Ramos (cell line): ENCODE measurements around the gene MTMR4.
"Not testable (repeated sequence)": the region's sequence is repeated elsewhere in the genome, so short reads cannot be mapped to it uniquely, and the experiment has no call there.

Source experiments
- in situ Hi-C: fragments of 300-500 bp; cut with MboI; formaldehyde crosslinking; loops from one replicate; pipeline ENCODE4 v1.14.3; 2022; ENCODE audit warnings: low sequenced_read_pairs; ENCODE audit not compliant: unreplicated experiment

Gene MTMR4

DNA sequence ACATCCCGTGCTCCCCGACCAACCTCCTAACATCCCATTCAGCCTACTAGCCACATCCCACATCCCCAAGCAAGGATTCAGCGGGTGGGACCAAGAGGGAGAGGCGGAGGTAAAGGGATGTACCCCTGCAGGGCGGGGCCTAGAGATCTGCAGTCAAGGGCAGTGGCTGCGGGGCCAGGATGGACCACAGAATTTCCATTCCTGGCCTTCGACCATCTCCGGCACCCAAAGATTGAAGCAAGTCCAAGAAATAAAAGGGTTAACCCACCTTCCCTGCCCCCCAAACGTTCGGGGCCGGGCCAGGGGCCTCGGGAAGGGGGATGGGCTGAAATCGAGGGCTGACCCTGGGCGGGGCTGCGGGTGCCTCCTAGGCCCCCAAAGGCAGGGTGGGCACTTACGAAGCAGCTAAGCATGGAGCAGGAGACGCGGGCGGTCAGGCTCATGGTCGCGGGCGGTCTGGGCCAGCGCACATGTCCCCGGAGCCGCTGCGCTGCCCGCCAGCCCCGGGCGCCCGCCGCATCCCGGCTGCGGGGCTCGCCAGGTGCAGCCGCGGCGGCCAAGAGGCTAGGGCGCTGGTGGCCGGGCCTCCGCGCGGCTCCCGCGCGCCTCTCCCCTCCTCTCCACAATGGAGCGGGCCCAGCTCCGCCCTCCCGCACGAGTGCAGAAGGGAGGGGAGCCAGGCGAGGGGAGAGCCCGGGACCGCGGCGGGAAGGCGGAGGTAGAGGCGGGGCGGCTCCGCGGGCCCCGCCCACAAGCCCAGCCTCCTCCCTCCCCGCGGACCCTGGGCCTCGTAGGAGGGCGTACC is at the start of gene MTMR4:
Gene MTMR4 (minus strand): TSS at position 674 of the 805 bp plus-strand sequence. CDS start 231 bp downstream, at position 443.
- in situ Hi-C loops, result no loop called here

- in situ Hi-C loops, result no loop called here
Measured at GRCh38 chr17:58560511-58560910, 46.1 kb upstream of the MTMR4 start.

GRCh38 chr17:58557981-58558380 is 43.5 kb upstream of the MTMR4 start:
- in situ Hi-C loops, result no loop called here

- in situ Hi-C loops, result no loop called here
Measured at GRCh38 chr17:58556833-58557250, 42.4 kb upstream of the MTMR4 start.

GRCh38 chr17:58555109-58555508 is 40.7 kb upstream of the MTMR4 start:
- in situ Hi-C loops, result not testable (repeated sequence)

- in situ Hi-C loops, result no loop called here
Measured at GRCh38 chr17:58541249-58541648, 26.8 kb upstream of the MTMR4 start.

GRCh38 chr17:58539698-58540097 is 25.3 kb upstream of the MTMR4 start:
- in situ Hi-C loops, result no loop called here

GRCh38 chr17:58538811-58539409 is 24.5 kb upstream of the MTMR4 start:
- in situ Hi-C loops, result no loop called here

DNA sequence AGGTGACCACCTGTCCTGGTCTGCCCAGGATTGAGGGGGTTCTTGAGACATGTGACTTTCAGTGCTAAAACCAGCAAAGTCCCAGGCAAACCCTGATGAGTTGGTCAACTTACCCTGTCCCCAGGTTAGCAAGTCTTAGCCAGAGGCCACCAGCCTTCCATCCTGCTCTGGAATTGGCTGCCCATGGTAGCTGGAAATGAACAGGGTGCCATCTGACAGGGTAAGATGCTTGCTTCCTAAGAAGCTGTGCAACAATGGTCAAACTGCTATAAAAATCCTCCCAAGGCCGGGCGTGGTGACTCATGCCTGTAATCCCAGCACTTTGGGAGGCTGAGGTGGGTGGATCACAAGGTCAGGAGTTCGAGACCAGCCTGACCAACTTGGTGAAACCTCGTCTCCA is 22.8 kb upstream of the MTMR4 start:
- in situ Hi-C loops, result no loop called here

GRCh38 chr17:58536542-58536941 is 22.1 kb upstream of the MTMR4 start:
- in situ Hi-C loops, result no loop called here

DNA sequence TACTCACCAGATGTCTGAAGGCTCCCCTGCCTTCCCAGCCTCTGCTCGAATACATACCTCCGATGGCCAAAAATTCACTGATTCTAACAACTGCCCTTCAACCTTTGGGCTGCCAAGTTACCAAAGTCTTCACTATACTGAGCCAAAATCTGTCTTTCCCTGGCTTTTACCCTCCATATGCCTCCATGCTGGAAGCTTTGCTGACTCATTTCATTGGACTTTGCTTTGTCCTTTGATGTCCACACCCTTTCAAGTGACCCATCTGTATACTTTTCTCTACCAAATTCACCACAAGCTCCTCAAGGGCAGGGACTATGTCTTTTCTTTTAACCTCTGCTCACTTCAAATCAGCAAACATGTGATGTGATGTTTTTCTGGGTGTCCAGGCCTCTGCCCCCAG is 21.0 kb upstream of the MTMR4 start:
- in situ Hi-C loops, result no loop called here

GRCh38 chr17:58534901-58535421 is 20.5 kb upstream of the MTMR4 start:
- in situ Hi-C loops, result no loop called here

DNA sequence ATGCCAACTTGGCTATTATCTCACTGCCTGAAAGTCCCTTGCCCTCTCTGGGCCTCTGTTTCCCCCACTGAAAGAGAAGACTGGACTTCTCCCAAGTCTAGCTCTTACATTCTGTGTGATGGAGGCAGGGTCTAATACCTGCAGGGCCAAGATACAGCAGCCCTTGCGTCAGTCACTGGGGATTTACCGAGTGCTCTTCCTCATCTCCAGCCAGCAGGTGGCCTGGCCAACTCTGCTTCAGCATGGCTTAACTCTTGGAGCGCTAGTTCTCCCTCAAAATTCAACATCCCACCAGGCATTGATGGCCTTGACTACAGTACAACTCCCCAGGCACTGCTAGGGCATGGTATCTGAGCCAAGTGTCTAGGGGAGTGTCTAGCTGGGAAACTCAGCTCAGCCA is 19.9 kb upstream of the MTMR4 start:
- in situ Hi-C loops, result no loop called here

GRCh38 chr17:58533616-58534188 is 19.3 kb upstream of the MTMR4 start:
- in situ Hi-C loops, result no loop called here

- in situ Hi-C loops, result no loop called here
Measured at GRCh38 chr17:58532555-58532951, 18.1 kb upstream of the MTMR4 start.

- in situ Hi-C loops, result no loop called here
Measured at GRCh38 chr17:58531661-58532554, 17.5 kb upstream of the MTMR4 start.

- in situ Hi-C loops, result no loop called here
Measured at GRCh38 chr17:58531122-58531521, 16.7 kb upstream of the MTMR4 start.

DNA sequence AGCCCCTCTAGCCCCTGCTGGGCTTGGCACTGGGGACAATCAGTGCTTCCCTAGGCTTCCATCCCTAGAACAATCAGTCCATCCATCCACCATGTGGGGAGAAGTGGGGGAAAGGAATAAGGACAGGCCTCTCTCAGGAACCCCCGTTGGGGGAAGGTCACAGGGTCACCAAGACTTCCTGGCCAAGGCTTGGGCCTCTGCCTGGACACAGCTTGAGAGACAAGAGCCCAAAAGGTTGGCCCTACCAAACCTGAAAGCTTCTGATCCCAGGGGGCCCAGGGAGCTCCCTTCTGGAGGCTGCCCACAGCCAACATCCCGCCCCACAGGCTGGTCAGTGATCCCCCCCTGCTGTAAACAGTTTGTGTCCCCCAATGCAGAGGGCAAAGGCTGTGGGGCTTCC is 16.2 kb upstream of the MTMR4 start:
- in situ Hi-C loops, result no loop called here

- in situ Hi-C loops, result no loop called here
Measured at GRCh38 chr17:58529275-58529674, 14.8 kb upstream of the MTMR4 start.

- in situ Hi-C loops, result no loop called here
Measured at GRCh38 chr17:58528443-58528842, 14.0 kb upstream of the MTMR4 start.
